Endothelial cell of umbilical vein (primary cell): ENCODE data around the gene ARFGEF3. TPM values are rescaled to one million over a fixed set of nuclear protein-coding genes. Genes with fewer than 3 reads are reported as not detected.

Experiments
- BruUV-seq: library from RNA; stranded (reverse); fragments of 400-500 nt; replicated peaks from 2 replicates; lab custom pipeline; 2021; lab: Mats Ljungman, UMichigan
- CTCF ChIA-PET: fragments of 300-600, 350-600 bp; sonication (Branson Sonifier 250); formaldehyde crosslinking; loops from one replicate; lab custom pipeline; 2021; ENCODE audit warnings: antibody characterized with exemption, inconsistent platforms; lab: Charles Lee
- POLR2A ChIA-PET: fragments of 300-600, 350-600 bp; sonication (Branson Sonifier 250); formaldehyde crosslinking; loops from one replicate; lab custom pipeline; 2021; ENCODE audit warnings: antibody characterized with exemption, inconsistent platforms; lab: Charles Lee
- DNase-seq: peaks from one replicate; pipeline ENCODE4 v3.0.0-alpha.2; 2011; ENCODE audit warnings: low read depth, low spot score
- FAIRE-seq: peaks from 2 replicates; lab custom pipeline; 2011; peaks lifted over from hg19 to GRCh38; lab: Jason Lieb, UNC
- H2AFZ ChIP-seq: 2 replicates; pipeline ENCODE4 v1.6.0; 2012; ENCODE audit warnings: low read depth, low read length, control low read depth, inconsistent platforms
- H3K27ac ChIP-seq: 2 replicates; pipeline ENCODE4 v1.5.1; 2011; ENCODE audit warnings: low read depth, mild to moderate bottlenecking, control low read depth, low read length, moderate library complexity; ENCODE audit not compliant: insufficient read depth
- H3K27me3 ChIP-seq, 2 experiments: 2 replicates each; pipeline versions ENCODE4 v1.6.0 to v1.6.1; 2011; ENCODE audit warnings: low read length in 2 of 2, mixed read lengths in 1 of 2; ENCODE audit not compliant: control insufficient read depth in 2 of 2, insufficient read depth in 2 of 2
- H3K36me3 ChIP-seq, 2 experiments: 2 replicates in 1 of 2; 3 replicates in 1 of 2; pipeline ENCODE4 v1.5.1; 2011; ENCODE audit warnings: low read length in 2 of 2, mild to moderate bottlenecking in 1 of 2, moderate library complexity in 1 of 2; ENCODE audit not compliant: control insufficient read depth in 2 of 2, insufficient read depth in 2 of 2; ENCODE audit errors: extremely low read depth in 1 of 2
- H3K4me1 ChIP-seq: 3 replicates; pipeline ENCODE4 v1.5.1; 2011; ENCODE audit warnings: mild to moderate bottlenecking, low read length; ENCODE audit not compliant: control insufficient read depth, insufficient read depth; ENCODE audit errors: extremely low read depth
- H3K4me2 ChIP-seq: 2 replicates; pipeline ENCODE4 v1.6.1; 2011; ENCODE audit warnings: low read length, control low read depth, mixed read lengths; ENCODE audit not compliant: insufficient read depth
- H3K4me3 ChIP-seq, 3 experiments: fragments of 200-600 bp in 1 of 3; sonication (generic), shearing (Covaris generic) in 1 of 3; replicated peaks in 1 of 3; 2 replicates each; pipeline ENCODE4 v1.5.1; 2011 to 2016; ENCODE audit warnings: control low read depth in 3 of 3, low read length in 3 of 3, mild to moderate bottlenecking in 2 of 3, inconsistent platforms in 1 of 3, low read depth in 1 of 3, moderate library complexity in 1 of 3; ENCODE audit not compliant: insufficient read depth in 1 of 3
- H3K79me2 ChIP-seq: 2 replicates; pipeline ENCODE4 v1.6.0; 2012; ENCODE audit warnings: low read length, inconsistent platforms; ENCODE audit not compliant: control insufficient read depth, insufficient read depth
- H3K9ac ChIP-seq: replicated peaks from 2 replicates; pipeline ENCODE3; 2011; ENCODE audit warnings: low read length, control low read depth; ENCODE audit not compliant: insufficient read depth; ENCODE audit errors: extremely low read depth
- H3K9me1 ChIP-seq: replicated peaks from 3 replicates; pipeline ENCODE4 v1.6.0; 2011; ENCODE audit warnings: mild to moderate bottlenecking, low read length; ENCODE audit not compliant: control insufficient read depth, insufficient read depth; ENCODE audit errors: extremely low read depth
- H3K9me3 ChIP-seq: replicated peaks from 2 replicates; pipeline ENCODE4 v1.5.1; 2012; ENCODE audit warnings: low read length, inconsistent platforms; ENCODE audit not compliant: control insufficient read depth, insufficient read depth
- H4K20me1 ChIP-seq: replicated peaks from 2 replicates; pipeline ENCODE3; 2011; ENCODE audit warnings: mild to moderate bottlenecking, low read length; ENCODE audit not compliant: control insufficient read depth, insufficient read depth; ENCODE audit errors: extremely low read depth
- CTCF ChIP-seq, 2 donors: IDR thresholded peaks; 1 replicate in 1 of 2; 2 replicates in 1 of 2; pipeline ENCODE4 v1.5.1; 2011; ENCODE audit warnings: low read length in 2 of 2, mild to moderate bottlenecking in 2 of 2, moderate library complexity in 2 of 2, control low read depth in 1 of 2, inconsistent platforms in 1 of 2, low read depth in 1 of 2; ENCODE audit not compliant: insufficient read depth in 1 of 2; ENCODE audit errors: extremely low read depth in 1 of 2
- EZH2 ChIP-seq: IDR thresholded peaks from 2 replicates; pipeline ENCODE4 v1.6.1; 2012; ENCODE audit warnings: borderline replicate concordance, low read depth, mild to moderate bottlenecking, moderate library complexity, low read length, inconsistent platforms; ENCODE audit not compliant: severe bottlenecking
- FOS ChIP-seq: IDR thresholded peaks from 2 replicates; pipeline ENCODE4 v1.6.1; 2011; ENCODE audit warnings: mild to moderate bottlenecking, low read length, moderate library complexity, borderline replicate concordance; ENCODE audit not compliant: insufficient read depth
- GATA2 ChIP-seq: IDR thresholded peaks from 2 replicates; pipeline ENCODE4 v1.7.0; 2011; ENCODE audit warnings: low read depth, mild to moderate bottlenecking, moderate library complexity, mixed read lengths, low read length; ENCODE audit not compliant: insufficient read length, insufficient read depth
- JUN ChIP-seq: IDR thresholded peaks from 2 replicates; pipeline ENCODE4 v1.6.1; 2011; ENCODE audit warnings: borderline replicate concordance, low read depth; ENCODE audit not compliant: insufficient read length, insufficient read depth
- MAX ChIP-seq: IDR thresholded peaks from 2 replicates; pipeline ENCODE4 v1.6.1; 2011; ENCODE audit not compliant: insufficient read depth, insufficient read length
- MYC ChIP-seq: IDR thresholded peaks from one replicate; pipeline ENCODE4 v1.6.1; 2011; ENCODE audit warnings: mild to moderate bottlenecking, low read depth, low read length
- POLR2A ChIP-seq: IDR thresholded peaks from 2 replicates; pipeline ENCODE4 v1.6.1; 2012; ENCODE audit warnings: low read depth, mild to moderate bottlenecking, control low read depth, low read length
- POLR2AphosphoS5 ChIP-seq: IDR thresholded peaks from 2 replicates; pipeline ENCODE4 v1.6.1; 2012; ENCODE audit warnings: low read depth, mild to moderate bottlenecking, control low read depth, low read length, moderate library complexity; ENCODE audit not compliant: insufficient read depth
- dilution Hi-C: fragments of 300-500 bp; cut with MboI; formaldehyde crosslinking; loops from one replicate; pipeline ENCODE4 v1.15.0; 2019; ENCODE audit warnings: low sequenced_read_pairs; ENCODE audit not compliant: extremely low pct_ligation_motif_present
- intact Hi-C: fragments of 100-400 bp; cut with micrococcal nuclease; formaldehyde crosslinking; loops from one replicate; pipeline ENCODE4 v1.10.0; 2022
- polyA plus RNA-seq, 4 experiments: library from polyadenylated mRNA; depleted of rRNA in 3 of 4; stranded (reverse) in 3 of 4; unstranded in 1 of 4; fragments of >200 nt; gene quantifications; 2 replicates each; pipeline versions ENCODE4 v1.2.1 to v1.2.3, GENCODE V29; 2011 to 2012; ENCODE audit warnings: missing spikeins in 1 of 4
- total RNA-seq: library from RNA; stranded (reverse); gene quantifications from 2 replicates; pipeline ENCODE4 v1.2.3, GENCODE V29; 2021

ARFGEF3 gene
- total and polyA plus RNA-seq, 2 donors (not counting 3 experiments of a cell fraction or from before 2014, with no cell fraction given), result 1.3 to 7.3 TPM

DNA sequence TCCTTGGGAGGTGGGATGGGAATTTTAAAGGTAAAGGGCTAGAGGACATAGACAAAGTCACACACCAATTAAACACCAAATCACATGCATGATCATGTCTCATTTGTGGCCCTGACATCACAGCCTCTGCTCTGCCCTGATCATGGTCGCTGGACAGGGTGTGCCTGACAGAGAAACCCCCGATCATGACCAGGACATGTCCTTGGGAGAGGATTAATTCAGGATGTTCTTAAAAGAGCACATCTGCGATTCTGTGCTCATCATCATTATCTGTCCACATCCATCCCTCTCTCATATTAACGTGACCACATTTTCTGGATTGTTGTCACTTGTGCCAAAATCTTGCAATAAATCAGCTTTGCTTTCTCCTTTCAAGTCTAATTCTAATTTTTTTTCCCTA lies 64.2 kb downstream of the ARFGEF3 start:
- ChIA-PET POLR2A (no interaction called here), CTCF (interaction anchor here (1.3 kb wide), 1 partner anchor 10 kb away, joined by 3 read pairs; no protein-coding TSS in a partner anchor)
- H3K4me2 ChIP-seq, result no peak overlapping the region
- H3K27me3 ChIP-seq, result no peaks in the 10 kb centered on the region
- H2AFZ ChIP-seq, result no peak overlapping the region
- H3K36me3 ChIP-seq, result no peaks in the 10 kb centered on the region
- H3K4me1 ChIP-seq, result peaks cover 3% of the 10 kb centered on the region
- no peak for DNase-seq
- no peak overlapping the region for H3K9ac ChIP-seq
- no peaks in the 10 kb centered on the region for H3K9me3 ChIP-seq
- H4K20me1 ChIP-seq, result no peaks in the 10 kb centered on the region
- no TSS peak for BruUV-seq
- H3K9me1 ChIP-seq, result no peaks in the 10 kb centered on the region
- H3K79me2 ChIP-seq, result no peaks in the 10 kb centered on the region
- no peak for FAIRE-seq
- TF ChIP-seq POLR2AphosphoS5 (no peak), POLR2A (no peak), MYC (no peak), EZH2 (no peak), JUN (no peak), FOS (no peak), MAX (no peak), CTCF (IDR thresholded peaks at IDR 0.05; ENCODE audit: extremely low read depth in 1 of 2, insufficient read depth in 1 of 2, low read depth in 1 of 2, low read length in 2 of 2) (no peak), GATA2 (no peak)
- dilution Hi-C loops (no loop called here), intact Hi-C loops (no loop called here)
- no peak overlapping the region for H3K27ac ChIP-seq
- no peak overlapping the region for H3K4me3 ChIP-seq
